ENCODE measurements around the gene PCOLCE2.

DNA sequence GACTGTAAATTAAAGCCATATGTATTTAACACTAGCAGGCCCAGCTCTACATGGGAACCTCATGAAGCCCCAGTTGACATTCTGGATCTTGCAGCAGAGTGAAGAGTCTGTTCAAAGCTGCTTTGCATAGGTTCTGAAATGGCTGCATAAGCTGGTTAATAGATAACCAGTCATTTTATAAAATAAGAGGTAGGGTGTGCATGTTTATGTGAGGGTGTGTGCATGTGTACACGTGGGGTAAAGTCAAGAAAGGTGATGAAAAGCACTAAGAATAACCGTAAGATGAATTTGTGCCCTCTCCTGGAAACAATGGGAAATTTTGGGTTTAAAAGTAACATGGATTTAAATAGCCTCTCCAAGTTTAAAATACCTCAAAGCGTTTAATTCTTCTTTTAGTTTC, 41.6 kb upstream of the PCOLCE2 start:
- TF ChIP-seq, protein P1, sequence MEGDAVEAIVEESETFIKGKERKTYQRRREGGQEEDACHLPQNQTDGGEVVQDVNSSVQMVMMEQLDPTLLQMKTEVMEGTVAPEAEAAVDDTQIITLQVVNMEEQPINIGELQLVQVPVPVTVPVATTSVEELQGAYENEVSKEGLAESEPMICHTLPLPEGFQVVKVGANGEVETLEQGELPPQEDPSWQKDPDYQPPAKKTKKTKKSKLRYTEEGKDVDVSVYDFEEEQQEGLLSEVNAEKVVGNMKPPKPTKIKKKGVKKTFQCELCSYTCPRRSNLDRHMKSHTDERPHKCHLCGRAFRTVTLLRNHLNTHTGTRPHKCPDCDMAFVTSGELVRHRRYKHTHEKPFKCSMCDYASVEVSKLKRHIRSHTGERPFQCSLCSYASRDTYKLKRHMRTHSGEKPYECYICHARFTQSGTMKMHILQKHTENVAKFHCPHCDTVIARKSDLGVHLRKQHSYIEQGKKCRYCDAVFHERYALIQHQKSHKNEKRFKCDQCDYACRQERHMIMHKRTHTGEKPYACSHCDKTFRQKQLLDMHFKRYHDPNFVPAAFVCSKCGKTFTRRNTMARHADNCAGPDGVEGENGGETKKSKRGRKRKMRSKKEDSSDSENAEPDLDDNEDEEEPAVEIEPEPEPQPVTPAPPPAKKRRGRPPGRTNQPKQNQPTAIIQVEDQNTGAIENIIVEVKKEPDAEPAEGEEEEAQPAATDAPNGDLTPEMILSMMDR (conservative IDR thresholded peaks at IDR 0.05; ENCODE audit: low read length): no peak
- no peak for TF ChIP-seq EZH2phosphoT487 (IDR thresholded peaks at IDR 0.05; ENCODE audit: borderline replicate concordance, low read depth, low read length)
